Stimulated activated CD4-positive, alpha-beta T cell treated with anti-CD3 and anti-CD28 coated beads, TNF-alpha, amount 100 ng/mL, for 1 hour (primary cell): Measurements from ENCODE around the gene AK3.

Source experiments
- DNase-seq, 3 donors: peaks; one replicate each; pipeline ENCODE4 v3.0.0-alpha.2; 2020; ENCODE audit warnings: low read depth in 3 of 3, low spot score in 1 of 3

Gene AK3

GRCh38 chr9:4748612-4749011, 7.6 kb upstream of the AK3 start:
- DNase-seq, result no peak

DNA sequence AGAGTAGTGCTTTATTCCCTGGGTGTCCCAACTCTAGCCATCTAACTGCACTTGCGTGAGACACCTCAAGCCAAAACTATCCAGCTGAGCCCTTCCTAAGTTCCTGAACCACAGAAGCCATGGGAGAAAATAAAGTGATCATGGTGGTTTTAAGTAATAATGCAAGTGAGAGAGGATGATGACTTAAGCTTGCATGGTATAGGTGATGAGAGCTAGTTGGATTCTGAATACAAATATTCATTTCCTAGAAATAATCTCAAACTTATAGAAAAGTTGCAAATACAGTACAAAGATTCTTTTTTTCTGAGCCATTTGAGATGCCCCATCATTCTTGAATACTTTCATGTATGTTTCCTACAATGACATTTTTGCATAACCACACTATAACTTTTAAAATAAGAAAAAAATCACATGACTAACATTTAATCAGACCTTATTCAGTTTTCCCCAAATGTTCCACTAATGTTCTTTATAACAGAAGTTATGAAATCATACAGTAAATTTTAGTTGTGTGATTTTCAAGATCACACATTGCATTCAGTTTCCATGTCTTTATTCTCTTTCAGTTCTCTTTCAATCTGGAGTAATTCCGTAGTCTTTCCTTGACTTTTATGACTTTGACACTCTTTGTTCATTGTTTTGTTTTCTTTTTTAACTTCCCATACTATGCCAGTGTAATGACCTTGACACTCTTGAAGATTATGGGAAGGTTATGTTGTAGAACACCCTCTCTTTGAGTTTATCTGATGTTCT, 5.5 kb upstream of the AK3 start:
- DNase-seq, result no peak

GRCh38 chr9:4743131-4743875, 2.3 kb upstream of the AK3 start:
- DNase-seq, result no peak

- no peak for DNase-seq
Observed at GRCh38 chr9:4742246-4742645, 1.2 kb upstream of the AK3 start.

GRCh38 chr9:4741365-4742089, 525 bp upstream of the AK3 start:
- DNase-seq, result no peak

DNA sequence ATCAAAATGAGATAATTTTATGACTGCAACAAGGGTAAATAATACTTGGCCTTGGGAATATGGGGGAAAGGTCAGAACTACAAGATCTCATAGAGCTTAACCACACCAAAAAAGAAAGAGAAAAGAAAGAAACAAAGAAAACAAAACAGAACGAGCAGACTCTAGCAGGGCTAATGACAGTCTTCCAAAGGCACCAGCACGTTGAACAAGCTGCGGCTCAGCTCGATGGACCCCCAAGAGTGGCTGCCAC, 689 bp downstream of the AK3 start:
- DNase-seq, result no peak

DNA sequence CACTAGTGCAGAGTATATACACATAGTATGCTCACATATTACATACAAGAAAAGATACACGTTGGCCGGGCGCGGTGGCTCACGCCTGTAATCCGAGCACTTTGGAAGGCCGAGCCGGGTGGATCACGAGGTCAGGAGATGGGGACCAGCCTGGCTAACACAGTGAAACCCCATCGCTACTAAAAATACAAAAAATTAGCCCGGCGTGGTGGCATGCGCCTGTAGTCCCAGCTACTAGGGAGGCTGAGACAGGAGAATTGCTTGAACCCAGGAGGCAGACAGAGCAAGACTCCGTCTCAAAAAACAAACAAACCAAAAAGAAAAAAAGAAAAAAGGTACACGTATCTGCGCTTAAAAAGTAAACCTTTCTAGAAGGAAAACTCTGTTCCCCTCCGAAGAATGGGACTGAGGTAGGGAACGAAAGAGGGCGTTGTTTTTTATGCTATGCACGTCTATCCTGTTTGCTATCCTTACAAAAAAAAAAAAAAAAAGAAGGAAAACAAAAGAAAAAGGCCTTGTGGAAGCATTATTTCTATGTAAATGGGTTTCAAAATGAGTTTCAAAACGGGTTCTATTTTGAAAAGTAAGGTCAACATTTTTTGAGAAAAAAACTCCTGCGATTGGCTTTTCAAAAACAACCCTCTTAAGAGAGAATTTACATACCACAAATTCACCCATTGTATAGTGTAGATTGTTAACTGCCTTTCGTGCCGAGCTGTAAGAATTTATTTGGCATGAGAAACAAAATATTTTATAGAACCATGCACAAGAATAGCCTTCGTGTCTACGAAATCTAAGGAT, 1.2 kb downstream of the AK3 start:
- no peak for DNase-seq

GRCh38 chr9:4738866-4739586, 2.0 kb downstream of the AK3 start:
- DNase-seq, result no peak

DNA sequence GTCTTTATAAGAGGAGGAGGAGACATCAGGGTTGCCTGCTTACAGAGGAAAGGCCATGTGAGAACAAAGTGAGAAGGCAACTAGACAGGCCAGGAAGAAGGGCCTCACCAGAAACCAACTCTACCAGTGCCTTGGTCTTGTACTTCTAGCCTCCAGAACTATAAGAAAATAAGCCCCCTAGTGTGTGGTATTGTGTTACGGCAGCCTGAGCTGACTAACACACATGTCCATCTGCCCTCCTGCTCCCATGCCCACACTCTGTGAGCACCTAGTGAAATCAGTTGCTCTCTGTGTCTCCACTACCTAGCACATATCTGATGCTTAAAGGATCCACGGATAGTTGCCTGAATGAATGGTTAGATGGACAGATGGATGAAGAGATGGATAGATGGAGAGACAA, 6.9 kb downstream of the AK3 start:
- DNase-seq, result no peak

- DNase-seq, result no peak
Observed at GRCh38 chr9:4732890-4733289, 8.1 kb downstream of the AK3 start.

GRCh38 chr9:4727593-4727992, 13.4 kb downstream of the AK3 start:
- DNase-seq, result no peak

GRCh38 chr9:4725706-4726442, 15.1 kb downstream of the AK3 start:
- no peak for DNase-seq

- DNase-seq, result no peak
Observed at GRCh38 chr9:4721736-4722135, 19.3 kb downstream of the AK3 start.

DNA sequence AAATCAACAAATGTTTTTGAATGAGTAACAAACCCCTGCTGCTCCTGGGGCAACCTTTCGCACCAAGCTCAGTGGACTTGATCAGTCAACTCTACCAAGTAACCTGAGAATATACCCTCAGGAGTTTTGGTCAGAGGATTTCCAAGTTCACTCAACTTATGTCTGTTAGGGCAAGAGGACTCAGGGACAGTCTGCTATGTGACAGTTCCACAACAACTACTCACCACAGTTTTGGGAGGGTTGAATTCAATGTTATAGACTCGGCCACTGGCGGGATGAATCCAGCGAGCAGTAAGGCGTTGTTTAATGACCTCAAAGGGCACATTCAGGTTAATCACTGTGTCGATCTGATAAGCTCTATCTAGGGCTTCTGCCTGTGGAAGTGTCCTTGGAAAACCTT, 22.1 kb downstream of the AK3 start:
- DNase-seq, result no peak

- DNase-seq, result no peak
Observed at GRCh38 chr9:4717815-4718214, 23.2 kb downstream of the AK3 start.

DNA sequence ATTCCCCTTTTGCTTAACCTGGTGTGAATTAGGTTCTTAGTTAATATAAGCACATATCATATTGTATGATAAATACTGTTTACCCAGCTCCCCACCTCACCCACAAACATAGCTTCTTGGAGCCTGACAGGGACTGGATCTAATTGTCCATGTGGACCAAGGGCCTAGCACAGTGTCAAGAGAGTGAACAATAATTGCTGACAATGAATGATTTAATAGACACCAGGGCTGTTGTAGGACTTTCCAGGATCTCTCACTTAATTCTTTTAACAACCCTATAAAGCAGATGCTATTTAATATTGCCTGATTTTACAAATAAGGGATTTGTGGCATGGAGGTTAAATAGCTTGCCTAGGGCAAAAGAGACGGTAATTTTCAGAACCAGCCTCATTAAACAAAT, 24.8 kb downstream of the AK3 start:
- DNase-seq, result no peak

DNA sequence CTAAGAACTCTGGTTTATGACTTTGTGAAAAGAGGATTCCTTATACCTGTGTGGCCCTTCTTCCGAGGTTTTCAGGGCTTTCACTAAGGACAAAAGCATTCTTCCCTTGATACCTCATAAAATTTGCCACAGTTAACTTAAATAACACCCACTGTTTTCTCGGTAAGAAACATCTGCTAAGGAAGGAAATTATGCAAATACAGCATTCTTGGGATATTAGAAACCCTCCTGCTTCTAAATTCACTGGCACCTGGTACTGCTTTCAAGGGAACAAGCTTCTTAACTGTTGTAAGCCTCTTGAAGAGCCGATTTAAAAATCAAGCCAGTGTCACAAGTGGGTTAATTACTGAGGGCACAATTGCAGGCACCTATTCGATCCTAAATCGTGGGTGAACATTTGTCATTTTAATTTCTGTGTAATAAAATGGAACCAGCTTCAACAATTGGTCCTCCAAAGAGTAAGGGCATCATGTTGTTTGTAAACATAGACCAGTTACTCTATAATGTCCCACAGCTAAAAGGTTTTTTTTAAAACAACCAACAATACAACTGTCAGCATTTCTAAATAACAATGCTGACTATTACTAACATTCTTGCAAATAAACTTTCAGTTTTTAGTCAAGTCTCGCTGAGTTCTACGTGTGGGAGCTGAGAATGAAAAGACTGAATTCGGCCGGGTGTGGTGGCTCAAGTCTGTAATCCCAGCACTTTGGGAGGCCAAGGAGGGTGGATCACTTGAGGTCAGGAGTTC, 26.6 kb downstream of the AK3 start:
- DNase-seq, result no peak

- no peak for DNase-seq
Observed at GRCh38 chr9:4713849-4714248, 27.2 kb downstream of the AK3 start.

DNA sequence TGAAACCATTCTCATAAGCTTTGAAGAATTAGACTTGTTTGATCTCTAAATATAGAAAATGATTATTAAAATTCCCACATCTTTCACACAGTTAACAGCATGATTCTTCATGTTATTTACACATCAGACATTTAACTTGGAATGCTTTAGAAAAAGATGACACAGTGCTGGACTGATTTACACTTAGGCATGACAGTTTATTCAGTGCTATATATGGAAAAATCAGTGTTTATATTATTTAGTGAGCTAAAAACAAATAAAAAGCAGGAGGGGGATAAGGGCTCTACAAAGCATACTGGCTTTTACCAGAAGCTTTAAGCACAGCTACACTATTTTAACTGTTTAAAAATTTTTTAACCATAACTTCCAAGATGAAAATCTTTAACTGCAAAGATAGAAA, 31.6 kb downstream of the AK3 start:
- no peak for DNase-seq
